HepG2 (cell line): Measurements from ENCODE around the gene NREP. TPM values are rescaled to one million over a fixed set of nuclear protein-coding genes. Genes with fewer than 3 reads are reported as not detected.

ENCODE experiments used
- FOSL1 ChIP-seq: sonication (generic); formaldehyde crosslinking; IDR thresholded peaks from 2 replicates; pipeline ENCODE4 v1.9.0; 2021; ENCODE audit warnings: missing genetic modification reagents, borderline replicate concordance
- FOXC1 ChIP-seq: sonication (generic); formaldehyde crosslinking; IDR thresholded peaks from 2 replicates; pipeline ENCODE4 v1.8.0; 2022; ENCODE audit warnings: mild to moderate bottlenecking, missing genetic modification reagents, borderline replicate concordance
- HNRNPK ChIP-seq: fragments of 200-400 bp; formaldehyde crosslinking; IDR thresholded peaks from 2 replicates; pipeline ENCODE4 v1.6.1; 2018; ENCODE audit warnings: low read length, low read depth, moderate library complexity, mild to moderate bottlenecking; ENCODE audit not compliant: poor library complexity, severe bottlenecking
- HOXA5 ChIP-seq: sonication (generic); formaldehyde crosslinking; IDR thresholded peaks from 2 replicates; pipeline ENCODE4 v1.4.0; 2020; ENCODE audit warnings: missing genetic modification reagents
- NCOA1 ChIP-seq: sonication (generic); formaldehyde crosslinking; IDR thresholded peaks from 2 replicates; pipeline ENCODE4 v1.9.0; 2021; ENCODE audit warnings: missing genetic modification reagents
- PTBP1 ChIP-seq: fragments of 200-400 bp; formaldehyde crosslinking; IDR thresholded peaks from 2 replicates; pipeline ENCODE4 v1.6.1; 2018; ENCODE audit warnings: low read length, low read depth; ENCODE audit not compliant: poor library complexity, severe bottlenecking
- RFX3 ChIP-seq: IDR thresholded peaks from 2 replicates; pipeline ENCODE4 v1.6.1; 2016; ENCODE audit warnings: missing biosample characterization, missing genetic modification reagents
- ZBTB42 ChIP-seq: sonication (generic); formaldehyde crosslinking; IDR thresholded peaks from 2 replicates; pipeline ENCODE4 v1.5.0; 2020; ENCODE audit warnings: mild to moderate bottlenecking, missing genetic modification reagents
- ZNF510 ChIP-seq: sonication (generic); formaldehyde crosslinking; IDR thresholded peaks from 2 replicates; pipeline ENCODE4 v1.4.0; 2020; ENCODE audit warnings: low read depth, mild to moderate bottlenecking, missing genetic modification reagents
- ZNF562 ChIP-seq: sonication (generic); formaldehyde crosslinking; IDR thresholded peaks from 2 replicates; pipeline ENCODE4 v1.8.0; 2022; ENCODE audit warnings: missing genetic modification reagents, borderline replicate concordance
- polyA plus RNA-seq, 8 experiments: library from polyadenylated mRNA; depleted of rRNA in 3 of 8; stranded (reverse) in 7 of 8; unstranded in 1 of 8; fragments of >200 nt; fragmentation: Illumina TruSeq in 4 of 8; extraction: Trizol in 4 of 8; gene quantifications; 2 replicates each; pipeline versions ENCODE4 v1.2.1 to v1.2.3, GENCODE V29; 2011 to 2016; ENCODE audit warnings: low read depth in 4 of 8, missing spikeins in 1 of 8, mixed read lengths in 1 of 8; ENCODE audit not compliant: insufficient read depth in 1 of 8
- total RNA-seq, 5 experiments: library from RNA; depleted of rRNA; stranded (reverse); fragments of >200 nt; fragmentation: Illumina TruSeq; extraction: Trizol; gene quantifications; 2 replicates each; pipeline ENCODE4 v1.2.3, GENCODE V29; 2016; ENCODE audit warnings: low read depth in 1 of 5
- TF ChIP-seq, protein P1 (sequence below): IDR thresholded peaks from 2 replicates; pipeline ENCODE4 v1.6.1; 2016; ENCODE audit warnings: missing compliant biosample characterization, missing genetic modification reagents, borderline replicate concordance
- TF ChIP-seq, protein P2 (sequence below): sonication (generic); formaldehyde crosslinking; IDR thresholded peaks from 2 replicates; pipeline ENCODE4 v1.8.0; 2022; ENCODE audit warnings: mild to moderate bottlenecking, missing genetic modification reagents; ENCODE audit not compliant: insufficient replicate concordance
- TF ChIP-seq, protein P3 (sequence below), 2 experiments: fragments of 450-650 bp in 1 of 2; sonication (generic) in 1 of 2; formaldehyde crosslinking; IDR thresholded peaks; 2 replicates each; pipeline versions ENCODE4 v1.5.0 to v1.8.0; 2020 to 2022; ENCODE audit warnings: mild to moderate bottlenecking in 1 of 2, missing genetic modification reagents in 1 of 2
- TF ChIP-seq, protein P4 (sequence below): sonication (generic); formaldehyde crosslinking; IDR thresholded peaks from 2 replicates; pipeline ENCODE4 v1.4.0; 2020; ENCODE audit warnings: missing genetic modification reagents, borderline replicate concordance
- TF ChIP-seq, protein P5 (sequence below): sonication (generic); formaldehyde crosslinking; IDR thresholded peaks from 2 replicates; pipeline ENCODE4 v1.8.0; 2022; ENCODE audit warnings: low read depth, missing genetic modification reagents
- TF ChIP-seq, protein P6 (sequence below): conservative IDR thresholded peaks from 2 replicates; pipeline ENCODE4 v1.6.1; 2018; ENCODE audit warnings: missing genetic modification reagents

NREP gene
- total and polyA plus RNA-seq, 2 of the 13 experiments (the other 11 are each of a cell fraction or from before 2014, with no cell fraction given): 40.5 to 102 TPM

DNA sequence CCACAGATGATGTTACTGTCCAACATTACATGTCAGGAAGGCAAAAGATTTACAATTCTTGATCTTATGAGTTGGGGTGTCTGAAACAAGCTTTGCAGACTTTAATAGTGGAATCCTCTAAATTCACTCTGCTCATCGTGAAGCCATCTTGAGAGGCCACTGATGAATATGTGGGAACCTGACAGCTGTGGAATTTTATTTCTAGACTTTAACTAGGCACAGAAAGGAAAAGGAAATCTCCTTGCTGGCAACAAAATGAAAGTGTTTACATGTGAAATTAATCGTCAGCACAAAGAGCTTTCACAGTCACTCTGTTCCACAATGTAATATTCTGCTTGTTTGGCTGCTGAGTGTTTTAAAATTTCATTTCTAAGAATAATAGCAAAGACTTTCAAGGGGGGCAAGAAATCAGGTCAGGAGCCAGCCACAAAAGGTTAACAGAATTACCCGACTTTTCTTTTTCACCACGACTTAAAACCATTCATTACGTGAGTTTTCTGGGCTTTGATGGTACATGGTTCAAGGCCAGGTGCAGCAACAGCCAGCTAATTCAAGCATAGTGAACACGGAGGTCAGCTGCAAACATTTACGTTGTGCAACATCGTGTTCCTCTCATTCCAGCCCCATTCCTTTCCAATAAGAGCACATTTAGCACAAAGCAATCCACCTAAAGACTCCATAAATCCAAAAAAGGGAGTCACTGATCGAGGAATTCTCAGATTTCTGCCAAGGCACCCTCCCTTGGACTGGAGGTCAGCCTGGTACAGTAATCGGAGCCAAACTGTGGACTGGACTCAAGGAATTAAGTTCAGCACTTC, 14.6 kb downstream of the NREP start (continued):
- TF ChIP-seq, protein P1, sequence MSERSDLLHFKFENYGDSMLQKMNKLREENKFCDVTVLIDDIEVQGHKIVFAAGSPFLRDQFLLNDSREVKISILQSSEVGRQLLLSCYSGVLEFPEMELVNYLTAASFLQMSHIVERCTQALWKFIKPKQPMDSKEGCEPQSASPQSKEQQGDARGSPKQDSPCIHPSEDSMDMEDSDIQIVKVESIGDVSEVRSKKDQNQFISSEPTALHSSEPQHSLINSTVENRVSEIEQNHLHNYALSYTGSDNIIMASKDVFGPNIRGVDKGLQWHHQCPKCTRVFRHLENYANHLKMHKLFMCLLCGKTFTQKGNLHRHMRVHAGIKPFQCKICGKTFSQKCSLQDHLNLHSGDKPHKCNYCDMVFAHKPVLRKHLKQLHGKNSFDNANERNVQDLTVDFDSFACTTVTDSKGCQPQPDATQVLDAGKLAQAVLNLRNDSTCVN (CRISPR knock-in tag): peak; percentile 60; the same call in 1 of the 2 replicates
- TF ChIP-seq, protein P2, sequence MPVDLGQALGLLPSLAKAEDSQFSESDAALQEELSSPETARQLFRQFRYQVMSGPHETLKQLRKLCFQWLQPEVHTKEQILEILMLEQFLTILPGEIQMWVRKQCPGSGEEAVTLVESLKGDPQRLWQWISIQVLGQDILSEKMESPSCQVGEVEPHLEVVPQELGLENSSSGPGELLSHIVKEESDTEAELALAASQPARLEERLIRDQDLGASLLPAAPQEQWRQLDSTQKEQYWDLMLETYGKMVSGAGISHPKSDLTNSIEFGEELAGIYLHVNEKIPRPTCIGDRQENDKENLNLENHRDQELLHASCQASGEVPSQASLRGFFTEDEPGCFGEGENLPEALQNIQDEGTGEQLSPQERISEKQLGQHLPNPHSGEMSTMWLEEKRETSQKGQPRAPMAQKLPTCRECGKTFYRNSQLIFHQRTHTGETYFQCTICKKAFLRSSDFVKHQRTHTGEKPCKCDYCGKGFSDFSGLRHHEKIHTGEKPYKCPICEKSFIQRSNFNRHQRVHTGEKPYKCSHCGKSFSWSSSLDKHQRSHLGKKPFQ: no peak
- no peak; the same call in 1 of the 2 replicates for TF ChIP-seq FOSL1 (CRISPR knock-in tag)
- TF ChIP-seq, protein P3, sequence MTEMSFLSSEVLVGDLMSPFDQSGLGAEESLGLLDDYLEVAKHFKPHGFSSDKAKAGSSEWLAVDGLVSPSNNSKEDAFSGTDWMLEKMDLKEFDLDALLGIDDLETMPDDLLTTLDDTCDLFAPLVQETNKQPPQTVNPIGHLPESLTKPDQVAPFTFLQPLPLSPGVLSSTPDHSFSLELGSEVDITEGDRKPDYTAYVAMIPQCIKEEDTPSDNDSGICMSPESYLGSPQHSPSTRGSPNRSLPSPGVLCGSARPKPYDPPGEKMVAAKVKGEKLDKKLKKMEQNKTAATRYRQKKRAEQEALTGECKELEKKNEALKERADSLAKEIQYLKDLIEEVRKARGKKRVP (CRISPR knock-in tag; IDR thresholded peaks at IDR 0.05): peak in 1 of 2 experiments; percentile 79; a peak in 2 of 4 replicates
- 0 out of 2 replicates have a peak, but pooled peaks have one; percentile 31 for TF ChIP-seq NCOA1
- peak; percentile 38; the same call in 1 of the 2 replicates for TF ChIP-seq HOXA5
- no peak for TF ChIP-seq FOXC1 (CRISPR knock-in tag)
- TF ChIP-seq, protein P4, sequence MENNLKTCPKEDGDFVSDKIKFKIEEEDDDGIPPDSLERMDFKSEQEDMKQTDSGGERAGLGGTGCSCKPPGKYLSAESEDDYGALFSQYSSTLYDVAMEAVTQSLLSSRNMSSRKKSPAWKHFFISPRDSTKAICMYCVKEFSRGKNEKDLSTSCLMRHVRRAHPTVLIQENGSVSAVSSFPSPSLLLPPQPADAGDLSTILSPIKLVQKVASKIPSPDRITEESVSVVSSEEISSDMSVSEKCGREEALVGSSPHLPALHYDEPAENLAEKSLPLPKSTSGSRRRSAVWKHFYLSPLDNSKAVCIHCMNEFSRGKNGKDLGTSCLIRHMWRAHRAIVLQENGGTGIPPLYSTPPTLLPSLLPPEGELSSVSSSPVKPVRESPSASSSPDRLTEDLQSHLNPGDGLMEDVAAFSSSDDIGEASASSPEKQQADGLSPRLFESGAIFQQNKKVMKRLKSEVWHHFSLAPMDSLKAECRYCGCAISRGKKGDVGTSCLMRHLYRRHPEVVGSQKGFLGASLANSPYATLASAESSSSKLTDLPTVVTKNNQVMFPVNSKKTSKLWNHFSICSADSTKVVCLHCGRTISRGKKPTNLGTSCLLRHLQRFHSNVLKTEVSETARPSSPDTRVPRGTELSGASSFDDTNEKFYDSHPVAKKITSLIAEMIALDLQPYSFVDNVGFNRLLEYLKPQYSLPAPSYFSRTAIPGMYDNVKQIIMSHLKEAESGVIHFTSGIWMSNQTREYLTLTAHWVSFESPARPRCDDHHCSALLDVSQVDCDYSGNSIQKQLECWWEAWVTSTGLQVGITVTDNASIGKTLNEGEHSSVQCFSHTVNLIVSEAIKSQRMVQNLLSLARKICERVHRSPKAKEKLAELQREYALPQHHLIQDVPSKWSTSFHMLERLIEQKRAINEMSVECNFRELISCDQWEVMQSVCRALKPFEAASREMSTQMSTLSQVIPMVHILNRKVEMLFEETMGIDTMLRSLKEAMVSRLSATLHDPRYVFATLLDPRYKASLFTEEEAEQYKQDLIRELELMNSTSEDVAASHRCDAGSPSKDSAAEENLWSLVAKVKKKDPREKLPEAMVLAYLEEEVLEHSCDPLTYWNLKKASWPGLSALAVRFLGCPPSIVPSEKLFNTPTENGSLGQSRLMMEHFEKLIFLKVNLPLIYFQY (CRISPR knock-in tag): peak; percentile 44; the same call in 1 of the 2 replicates
- TF ChIP-seq ZNF562: no peak
- no peak for TF ChIP-seq ZBTB42
- no peak for TF ChIP-seq ZNF510
- TF ChIP-seq RFX3 (CRISPR knock-in tag): no peak
- TF ChIP-seq PTBP1: no peak
- TF ChIP-seq, protein P5, sequence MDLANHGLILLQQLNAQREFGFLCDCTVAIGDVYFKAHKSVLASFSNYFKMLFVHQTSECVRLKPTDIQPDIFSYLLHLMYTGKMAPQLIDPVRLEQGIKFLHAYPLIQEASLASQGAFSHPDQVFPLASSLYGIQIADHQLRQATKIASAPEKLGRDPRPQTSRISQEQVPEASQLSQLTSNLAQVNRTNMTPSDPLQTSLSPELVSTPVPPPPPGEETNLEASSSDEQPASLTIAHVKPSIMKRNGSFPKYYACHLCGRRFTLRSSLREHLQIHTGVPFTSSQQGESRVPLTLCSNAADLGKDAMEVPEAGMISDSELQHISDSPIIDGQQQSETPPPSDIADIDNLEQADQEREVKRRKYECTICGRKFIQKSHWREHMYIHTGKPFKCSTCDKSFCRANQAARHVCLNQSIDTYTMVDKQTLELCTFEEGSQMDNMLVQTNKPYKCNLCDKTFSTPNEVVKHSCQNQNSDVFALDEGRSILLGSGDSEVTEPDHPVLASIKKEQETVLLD (CRISPR knock-in tag): no peak
- no peak for TF ChIP-seq HNRNPK
- TF ChIP-seq, protein P6, sequence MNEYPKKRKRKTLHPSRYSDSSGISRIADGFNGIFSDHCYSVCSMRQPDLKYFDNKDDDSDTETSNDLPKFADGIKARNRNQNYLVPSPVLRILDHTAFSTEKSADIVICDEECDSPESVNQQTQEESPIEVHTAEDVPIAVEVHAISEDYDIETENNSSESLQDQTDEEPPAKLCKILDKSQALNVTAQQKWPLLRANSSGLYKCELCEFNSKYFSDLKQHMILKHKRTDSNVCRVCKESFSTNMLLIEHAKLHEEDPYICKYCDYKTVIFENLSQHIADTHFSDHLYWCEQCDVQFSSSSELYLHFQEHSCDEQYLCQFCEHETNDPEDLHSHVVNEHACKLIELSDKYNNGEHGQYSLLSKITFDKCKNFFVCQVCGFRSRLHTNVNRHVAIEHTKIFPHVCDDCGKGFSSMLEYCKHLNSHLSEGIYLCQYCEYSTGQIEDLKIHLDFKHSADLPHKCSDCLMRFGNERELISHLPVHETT (CRISPR knock-in tag): 0 out of 2 replicates have a peak, but pooled peaks have one; percentile 25
